GM18870 (cell line): ENCODE data around the gene CCDC85A.
A peak's percentile ranks its signal among the peaks of the same experiment; 100 is the strongest.

ENCODE experiments used
- ATAC-seq: cut with Tn5 transposase; IDR thresholded peaks from one replicate; pipeline ENCODE4 v1.9.1; 2021; ENCODE audit warnings: moderate library complexity; ENCODE audit not compliant: unreplicated experiment

The CCDC85A gene

DNA sequence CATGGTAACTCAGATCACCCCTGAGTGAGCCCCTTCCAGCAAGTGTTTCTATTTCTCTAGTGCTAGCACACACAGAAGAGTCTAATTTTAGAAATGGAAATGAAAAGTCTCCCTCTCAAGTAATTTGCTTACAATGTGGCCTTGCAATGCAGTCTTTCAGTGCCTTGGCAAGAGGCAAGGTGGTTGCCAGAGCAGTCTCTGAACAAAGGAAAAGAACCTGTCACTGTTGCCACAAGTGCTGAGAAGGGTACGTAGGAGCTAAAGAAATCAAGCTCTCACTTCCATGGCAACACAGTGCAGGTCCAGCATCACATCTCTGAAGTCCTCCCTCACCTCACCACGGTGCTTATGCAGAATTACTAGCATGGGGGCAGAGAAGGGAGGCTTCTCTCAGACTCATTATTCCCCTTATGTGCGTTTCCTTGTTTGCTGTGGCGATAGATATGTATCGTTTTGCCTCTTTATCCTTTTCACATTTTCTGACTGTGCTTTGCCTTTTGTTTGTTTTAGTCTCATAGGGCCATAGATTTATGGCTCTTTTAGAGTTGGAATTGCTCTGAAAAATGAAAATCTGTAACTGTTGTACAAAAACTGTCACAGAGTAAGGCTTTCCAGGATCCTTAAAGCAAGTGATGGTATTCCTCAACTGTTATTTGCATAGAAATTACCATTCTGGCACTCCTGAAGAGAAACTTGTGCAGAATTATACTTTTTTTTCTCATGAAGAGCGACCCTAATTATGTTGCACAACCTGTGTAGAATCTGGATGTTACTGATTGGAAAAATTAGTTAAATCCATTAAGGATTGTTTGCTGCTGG lies 164.8 kb downstream of the CCDC85A start:
- ATAC-seq = peak; percentile 51

DNA sequence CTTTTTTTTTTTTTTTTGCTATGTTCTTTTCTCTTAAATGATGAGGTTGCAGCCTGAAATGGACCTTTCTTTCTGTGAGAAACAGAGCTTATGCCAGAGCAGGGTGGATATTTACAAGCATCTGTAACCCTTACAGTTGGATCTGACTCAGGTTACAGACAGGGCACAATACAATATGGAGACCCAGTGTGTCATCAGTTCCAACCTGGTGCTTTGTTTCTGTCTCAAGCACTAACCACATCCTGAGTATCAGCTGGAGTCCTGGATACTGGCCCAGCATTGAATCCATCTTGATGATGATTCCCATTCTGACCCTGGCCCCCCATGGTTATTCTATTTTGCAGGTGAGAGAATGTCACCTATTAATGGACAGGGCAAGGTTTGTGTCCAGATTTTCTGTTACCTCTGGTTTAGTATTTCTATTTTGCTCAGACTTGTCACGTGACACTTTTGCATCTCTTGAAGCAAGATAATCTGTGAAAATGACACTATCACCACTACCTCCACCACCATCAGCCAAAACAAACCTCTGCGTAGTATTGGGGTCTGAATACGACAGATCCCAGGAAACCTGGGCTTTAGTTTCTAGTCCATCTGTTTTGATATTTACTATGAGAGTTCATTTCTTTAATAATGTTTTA lies 174.0 kb downstream of the CCDC85A start:
- no peak for ATAC-seq

GRCh38 chr2:56361844-56362243 lies 178.1 kb downstream of the CCDC85A start:
- no peak for ATAC-seq

DNA sequence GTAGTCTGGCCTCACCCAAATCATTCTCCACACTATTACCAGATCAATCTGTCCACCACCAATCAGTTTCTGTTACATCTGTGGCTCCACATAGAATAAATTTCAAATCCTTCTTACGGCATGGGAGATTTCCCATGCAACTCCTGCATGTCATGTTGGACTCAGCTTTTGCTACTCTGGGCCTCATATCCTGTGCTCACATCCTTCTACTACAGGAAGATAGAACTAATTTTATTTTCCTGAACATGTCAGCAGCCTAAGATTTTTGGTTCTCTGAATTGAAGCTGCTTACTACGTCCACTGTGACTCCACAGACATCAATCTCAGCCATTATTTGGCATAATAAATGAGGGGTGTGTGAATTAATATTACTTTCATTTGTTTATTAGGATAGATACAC lies 181.1 kb downstream of the CCDC85A start:
- ATAC-seq = no peak

DNA sequence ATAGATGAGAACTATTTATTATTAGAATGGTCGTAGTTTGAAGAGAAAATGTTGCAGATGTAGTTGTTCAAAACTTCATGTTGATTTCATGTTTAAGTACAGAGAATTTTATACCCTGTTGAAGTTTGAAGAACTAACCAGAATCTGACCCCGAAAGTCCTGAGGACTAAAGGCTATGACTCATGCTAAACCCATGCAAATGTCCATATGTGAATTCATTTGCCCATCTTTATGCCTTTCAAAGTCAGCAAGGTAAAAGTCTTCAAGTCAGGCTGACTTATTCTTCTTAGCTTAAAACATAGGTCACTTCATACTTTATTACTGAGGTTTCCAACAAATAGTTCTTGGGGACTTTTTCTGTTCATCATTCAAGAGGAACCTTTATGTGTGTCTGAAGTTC lies 185.5 kb downstream of the CCDC85A start:
- ATAC-seq = no peak

GRCh38 chr2:56372071-56372656 lies 188.4 kb downstream of the CCDC85A start:
- ATAC-seq = no peak

GRCh38 chr2:56375251-56375650 lies 191.5 kb downstream of the CCDC85A start:
- no peak for ATAC-seq

DNA sequence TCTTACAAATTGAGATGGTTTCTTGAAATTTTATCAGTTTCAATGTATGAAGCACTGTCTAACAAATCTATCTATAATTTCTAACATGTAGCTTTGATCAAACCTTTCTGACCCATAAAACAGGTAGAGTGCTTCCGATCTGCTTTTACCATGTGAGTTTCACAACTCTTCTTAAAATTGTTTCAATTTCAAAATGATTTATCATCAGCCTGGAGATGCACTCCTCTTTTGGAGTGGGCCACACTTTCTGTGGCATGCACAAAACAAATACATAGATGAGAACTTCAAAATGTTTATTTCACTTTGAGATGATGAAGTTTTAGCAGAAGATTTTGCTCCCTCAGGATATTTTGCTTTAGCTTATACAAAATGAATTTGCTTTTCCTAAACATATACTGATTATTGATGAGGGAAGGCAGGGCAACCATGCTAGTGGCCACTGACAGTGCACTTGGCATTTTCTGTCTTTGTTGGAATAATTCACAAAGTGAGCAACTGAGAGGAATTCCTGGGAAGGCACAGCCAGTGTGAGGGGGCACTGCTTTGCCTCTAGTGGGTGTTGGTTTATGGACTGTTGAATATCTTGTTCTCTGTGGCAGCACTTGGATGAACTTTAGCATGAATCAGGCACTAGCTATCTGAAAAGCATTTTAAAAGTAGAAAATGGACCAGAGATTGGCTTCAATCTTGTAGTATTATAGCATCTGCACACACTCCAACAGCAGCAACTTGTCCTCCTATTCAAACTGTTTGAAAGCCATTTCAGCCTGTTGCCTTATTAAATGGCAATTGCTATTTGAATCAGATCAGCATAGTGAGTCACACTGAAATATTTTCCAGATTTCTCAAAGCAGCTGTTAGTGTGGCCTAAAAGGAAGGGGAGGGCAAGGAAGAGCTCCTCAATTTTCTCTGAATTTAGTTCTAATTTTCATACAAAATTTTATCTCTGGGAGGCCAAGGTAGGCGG lies 193.2 kb downstream of the CCDC85A start:
- ATAC-seq = no peak

DNA sequence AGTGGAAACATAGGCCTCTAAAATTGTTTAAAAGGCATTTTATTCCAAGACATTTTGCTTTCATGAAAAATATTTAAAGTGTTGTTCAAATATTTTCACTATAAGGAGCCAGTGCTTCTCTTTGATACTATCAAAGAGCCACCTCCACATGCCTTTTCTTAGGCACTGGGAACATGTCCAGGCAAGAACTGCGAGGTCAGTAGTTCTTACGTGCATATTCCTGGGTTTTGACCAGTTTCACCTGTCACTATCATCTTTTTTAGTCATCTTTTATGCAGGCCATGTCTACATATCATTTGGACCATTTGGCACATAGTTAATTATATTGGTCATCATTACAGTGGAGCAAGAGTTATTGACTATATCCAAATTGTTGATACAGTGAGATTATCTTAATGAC lies 195.3 kb downstream of the CCDC85A start:
- ATAC-seq = no peak

DNA sequence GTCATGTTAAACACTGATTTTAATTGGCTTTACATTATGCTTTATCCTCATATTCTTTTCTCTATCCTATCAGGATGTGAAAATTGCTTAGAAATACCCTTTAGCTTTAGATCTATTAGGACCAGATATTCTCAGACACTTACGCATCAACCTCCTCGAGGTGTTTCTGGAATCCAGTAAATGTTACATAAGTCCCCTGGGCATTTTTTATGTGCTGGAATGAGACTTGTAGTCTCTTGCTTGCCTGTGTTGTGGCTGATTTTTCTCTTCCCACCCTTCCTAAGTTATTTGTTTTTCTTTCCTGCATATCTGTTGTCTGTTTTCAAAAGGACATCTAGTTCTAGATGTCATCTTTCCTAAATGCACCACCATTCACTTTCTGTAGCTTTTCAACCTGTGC lies 197.1 kb downstream of the CCDC85A start:
- ATAC-seq = no peak

GRCh38 chr2:56382466-56382865 lies 198.7 kb downstream of the CCDC85A start:
- no peak for ATAC-seq

DNA sequence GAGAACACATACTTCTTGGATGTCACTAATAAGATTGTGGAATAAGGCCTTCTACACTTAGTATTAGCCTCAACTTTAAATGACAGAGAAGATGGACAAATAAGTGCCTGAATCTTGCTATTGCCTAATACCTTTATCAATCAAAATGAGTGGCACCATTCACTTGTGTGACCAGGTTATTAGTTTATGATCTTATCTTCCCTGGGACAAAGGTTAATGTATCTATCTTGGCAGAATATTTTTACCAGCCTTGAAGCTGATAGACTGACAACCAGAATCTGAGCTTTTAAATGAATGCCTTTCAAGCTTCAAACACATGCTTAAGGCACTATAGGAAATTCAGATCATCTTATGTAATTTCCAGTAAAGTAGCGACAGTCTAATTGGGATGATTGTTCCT lies 202.9 kb downstream of the CCDC85A start:
- no peak for ATAC-seq

GRCh38 chr2:56390644-56391043 lies 206.9 kb downstream of the CCDC85A start:
- ATAC-seq = no peak

- no peak for ATAC-seq
These were observed 226.3 kb downstream of the CCDC85A start for GRCh38 chr2:56410140-56410539.

GRCh38 chr2:56416500-56417176 lies 232.8 kb downstream of the CCDC85A start:
- peak; percentile 86 for ATAC-seq
